Germinal center (tissue), 1 donor: ENCODE measurements around the gene GART.
"Not testable (repeated sequence)": the region's sequence is repeated elsewhere in the genome, so short reads cannot be mapped to it uniquely, and the experiment has no call there.

Source experiments
- DNase-seq: peaks from one replicate; pipeline ENCODE4 v3.0.0; 2012; ENCODE audit warnings: mixed read lengths, low spot score

GART gene

GRCh38 chr21:33512481-33512880 is 29.4 kb downstream of the GART start:
- DNase-seq, result no peak

GRCh38 chr21:33511639-33512038 is 30.3 kb downstream of the GART start:
- DNase-seq, result no peak

GRCh38 chr21:33510826-33511225 is 31.1 kb downstream of the GART start:
- DNase-seq, result no peak

GRCh38 chr21:33507003-33507402 is 34.9 kb downstream of the GART start:
- not testable (repeated sequence) for DNase-seq

GRCh38 chr21:33505833-33506232 is 36.1 kb downstream of the GART start:
- DNase-seq, result no peak

GRCh38 chr21:33496345-33496744 is 45.6 kb downstream of the GART start:
- DNase-seq, result no peak

- no peak for DNase-seq
Measured at GRCh38 chr21:33495743-33496142, 46.2 kb downstream of the GART start.

- DNase-seq, result no peak
Measured at GRCh38 chr21:33493756-33494155, 48.2 kb downstream of the GART start.

GRCh38 chr21:33492571-33492970 is 49.3 kb downstream of the GART start:
- no peak for DNase-seq

GRCh38 chr21:33491373-33492102 is 50.4 kb downstream of the GART start, which contains the start of gene DNAJC28:
DNAJC28 (minus strand) TSS chr21:33491716; CDS start chr21:33489393, 2,323 bp downstream.
- DNase-seq, result peak; percentile 93

- no peak for DNase-seq
Measured at GRCh38 chr21:33490991-33491372, 50.9 kb downstream of the GART start.

- no peak for DNase-seq
Measured at GRCh38 chr21:33488936-33489335, 53.0 kb downstream of the GART start.

GRCh38 chr21:33487996-33488395 is 53.9 kb downstream of the GART start:
- DNase-seq, result no peak

- no peak for DNase-seq
Measured at GRCh38 chr21:33481314-33481943, 60.5 kb downstream of the GART start.

- no peak for DNase-seq
Measured at GRCh38 chr21:33480481-33481103, 61.3 kb downstream of the GART start.

GRCh38 chr21:33479679-33480480 is 62.0 kb downstream of the GART start, which contains the start of gene TMEM50B:
TMEM50B (minus strand) TSS chr21:33479974; CDS start chr21:33468885, 11,089 bp downstream.
- DNase-seq, result peak; percentile 98

GRCh38 chr21:33478935-33479678 is 62.8 kb downstream of the GART start:
- peak; percentile 47 for DNase-seq

- no peak for DNase-seq
Measured at GRCh38 chr21:33478182-33478581, 63.7 kb downstream of the GART start.

- DNase-seq, result no peak
Measured at GRCh38 chr21:33477066-33477465, 64.9 kb downstream of the GART start.

- no peak for DNase-seq
Measured at GRCh38 chr21:33473344-33473743, 68.6 kb downstream of the GART start.

GRCh38 chr21:33470701-33471100 is 71.2 kb downstream of the GART start:
- no peak for DNase-seq
